Upper lobe of left lung (tissue), 4 donors: Measurements from ENCODE around the gene MORF4L2.
"Not testable (repeated sequence)": the region's sequence is repeated elsewhere in the genome, so short reads cannot be mapped to it uniquely, and the experiment has no call there.

ENCODE experiments used
- CTCF ChIP-seq, 6 experiments: fragments of 450-650 bp in 4 of 6; fragments of 200-600 bp in 2 of 6; sonication (generic) in 2 of 6; IDR thresholded peaks; one replicate each; pipeline ENCODE4 v1.5.1; 2016 to 2019; ENCODE audit warnings: antibody characterized with exemption in 6 of 6
- EP300 ChIP-seq, 4 donors: sonication (generic); formaldehyde crosslinking; IDR thresholded peaks; one replicate each; pipeline ENCODE4 v1.5.1; 2017; ENCODE audit warnings: antibody characterized with exemption in 4 of 4, control low read depth in 2 of 4
- POLR2A ChIP-seq, 4 donors: fragments of 450-650 bp; IDR thresholded peaks; one replicate each; pipeline ENCODE4 v1.5.1; 2016 to 2017; ENCODE audit warnings: antibody characterized with exemption in 4 of 4, mild to moderate bottlenecking in 2 of 4
- POLR2AphosphoS5 ChIP-seq, 2 donors: sonication (generic); formaldehyde crosslinking; IDR thresholded peaks; one replicate each; pipeline ENCODE4 v1.5.1; 2017; ENCODE audit warnings: antibody characterized with exemption in 2 of 2

- TF ChIP-seq POLR2A, CTCF, EP300, POLR2AphosphoS5 (IDR thresholded peaks at IDR 0.05): not testable (repeated sequence)
Observed at GRCh38 chrX:103655230-103656000, 31.1 kb downstream of the MORF4L2 start.
